Breast epithelium (tissue), 4 donors: ENCODE data around the gene PPP1R15B. TPM values are rescaled to one million over a fixed set of nuclear protein-coding genes. Genes with fewer than 3 reads are reported as not detected.

Source experiments
- DNase-seq, 2 donors: peaks; one replicate each; pipeline ENCODE4 v3.0.0-alpha.2; 2019; ENCODE audit warnings: low spot score in 2 of 2
- H3K27ac ChIP-seq, 2 donors: fragments of 200-600 bp; sonication (generic) in 1 of 2; one replicate each; pipeline ENCODE4 v1.5.1; 2016 to 2019; ENCODE audit warnings: mild to moderate bottlenecking in 1 of 2
- H3K27me3 ChIP-seq, 2 donors: fragments of 200-600 bp; sonication (generic) in 1 of 2; one replicate each; pipeline versions ENCODE4 v1.5.1 to v1.6.0; 2017 to 2019; ENCODE audit warnings: control low read depth in 1 of 2, mild to moderate bottlenecking in 1 of 2
- H3K36me3 ChIP-seq: fragments of 200-600 bp; one replicate; pipeline ENCODE4 v1.5.1; 2019
- H3K4me1 ChIP-seq, 2 donors: fragments of 200-600 bp; sonication (generic); one replicate each; pipeline ENCODE4 v1.5.1; 2016 to 2019; ENCODE audit warnings: control low read depth in 1 of 2
- H3K4me3 ChIP-seq, 3 donors: fragments of 200-600 bp; sonication (generic); 1 replicate in 2 of 3; 2 replicates in 1 of 3; pipeline ENCODE4 v1.5.1; 2016 to 2019; ENCODE audit warnings: mild to moderate bottlenecking in 3 of 3, moderate library complexity in 2 of 3
- H3K9me3 ChIP-seq, 2 donors: fragments of 200-600 bp; sonication (generic) in 1 of 2; one replicate each; pipeline ENCODE4 v1.5.1; 2016 to 2019; ENCODE audit warnings: control low read depth in 1 of 2
- CTCF ChIP-seq, 3 donors: fragments of 450-650 bp; IDR thresholded peaks; one replicate each; pipeline ENCODE4 v1.5.1; 2016 to 2017; ENCODE audit warnings: antibody characterized with exemption in 3 of 3, mild to moderate bottlenecking in 3 of 3, moderate library complexity in 3 of 3
- POLR2A ChIP-seq: fragments of 450-650 bp; IDR thresholded peaks from one replicate; pipeline ENCODE4 v1.6.1; 2016; ENCODE audit warnings: antibody characterized with exemption, mild to moderate bottlenecking, moderate library complexity
- POLR2AphosphoS5 ChIP-seq, 3 donors: sonication (generic); formaldehyde crosslinking; IDR thresholded peaks; one replicate each; pipeline ENCODE4 v1.6.1; 2017; ENCODE audit warnings: antibody characterized with exemption in 3 of 3
- intact Hi-C: fragments of 100-400 bp; cut with DNase I; formaldehyde crosslinking; loops from one replicate; pipeline ENCODE4 v1.15.1; 2023; ENCODE audit warnings: low total_unique reads
- total RNA-seq, 3 donors: library from RNA; depleted of rRNA; stranded (reverse); fragments of >200 nt; gene quantifications; one replicate each; pipeline ENCODE4 v1.1.0, GENCODE V29; 2016

Gene PPP1R15B
- total RNA-seq, 3 donors from 2014 or later = 47.5 to 91.6 (median 53.3) TPM

- Histone ChIP-seq H3K27ac (no peak overlapping the region), H3K4me1 (peaks cover 0 to 6% of the 10 kb centered on the region in 2 donors), H3K36me3 (no peaks in the 10 kb centered on the region), H3K4me3 (no peak overlapping the region), H3K9me3 (no peaks in the 10 kb centered on the region), H3K27me3 (no peaks in the 10 kb centered on the region)
- no peak for DNase-seq
- intact Hi-C loops = loop anchor here (10.0 kb wide), 2 partner anchors 203 to 503 kb away; partner anchors contain the start of genes REN and SNRPE
- no peak for TF ChIP-seq POLR2AphosphoS5 (IDR thresholded peaks at IDR 0.05)
- no peak for TF ChIP-seq CTCF (IDR thresholded peaks at IDR 0.05)
- TF ChIP-seq POLR2A = no peak
These were observed 44.3 kb downstream of the PPP1R15B start for GRCh38 chr1:204367193-204367858.

- H3K9me3 ChIP-seq = no peaks in the 10 kb centered on the region
- no peaks in the 10 kb centered on the region for H3K36me3 ChIP-seq
- no peak for DNase-seq
- H3K27ac ChIP-seq = no peak overlapping the region
- H3K27me3 ChIP-seq = no peaks in the 10 kb centered on the region
- intact Hi-C loops = loop anchor here (10.0 kb wide), 2 partner anchors 202 to 502 kb away; partner anchors contain the start of genes REN and SNRPE
- H3K4me1 ChIP-seq = peaks cover 0 to 6% of the 10 kb centered on the region in 2 donors
- H3K4me3 ChIP-seq = no peak overlapping the region
- no peak for TF ChIP-seq CTCF (IDR thresholded peaks at IDR 0.05)
- no peak for TF ChIP-seq POLR2A
- TF ChIP-seq POLR2AphosphoS5 (IDR thresholded peaks at IDR 0.05) = no peak
These were observed 44.9 kb downstream of the PPP1R15B start for GRCh38 chr1:204366759-204367158.

- Histone ChIP-seq H3K27me3 (no peaks in the 10 kb centered on the region), H3K4me3 (peak overlapping the region; percentile 42 to 61 (median 48)), H3K4me1 (peaks cover 0 to 6% of the 10 kb centered on the region in 2 donors), H3K36me3 (no peaks in the 10 kb centered on the region), H3K9me3 (no peaks in the 10 kb centered on the region), H3K27ac (peak overlapping the region; percentile 52 to 63)
- peak; percentile 54 to 68 for DNase-seq
- no peak for TF ChIP-seq POLR2A
- peak; percentile 98 to 99 (median 99) for TF ChIP-seq CTCF (IDR thresholded peaks at IDR 0.05)
- peak in 1 of 3 donors; percentile 41 for TF ChIP-seq POLR2AphosphoS5 (IDR thresholded peaks at IDR 0.05)
- intact Hi-C loops = loop anchor here (10.0 kb wide), 2 partner anchors 199 to 499 kb away; partner anchors contain the start of genes REN and SNRPE
These were observed 48.1 kb downstream of the PPP1R15B start for GRCh38 chr1:204363335-204364114.

GRCh38 chr1:204362984-204363334 is 48.7 kb downstream of the PPP1R15B start:
- intact Hi-C loops = loop anchor here (10.0 kb wide), 2 partner anchors 198 to 498 kb away; partner anchors contain the start of genes REN and SNRPE
- Histone ChIP-seq H3K9me3 (no peaks in the 10 kb centered on the region), H3K4me3 (peak overlapping the region; percentile 42 to 61 (median 48)), H3K27ac (peak overlapping the region in 1 of 2 donors; percentile 63), H3K4me1 (peaks cover 0 to 6% of the 10 kb centered on the region in 2 donors), H3K36me3 (no peaks in the 10 kb centered on the region), H3K27me3 (no peaks in the 10 kb centered on the region)
- no peak for TF ChIP-seq POLR2AphosphoS5 (IDR thresholded peaks at IDR 0.05)
- no peak for TF ChIP-seq CTCF (IDR thresholded peaks at IDR 0.05)
- no peak for TF ChIP-seq POLR2A
- DNase-seq = no peak
